ENCODE results near the gene SLC6A9.

GRCh38 chr1:44024031-44024902, 7.0 kb downstream of the SLC6A9 start:
- TF ChIP-seq CTCF (IDR thresholded peaks at IDR 0.05; ENCODE audit: insufficient read depth, low read length, poor library complexity, severe bottlenecking) (no peak), EZH2phosphoT487 (conservative IDR thresholded peaks at IDR 0.05; ENCODE audit: low read length) (no peak)

All from SU-DHL-6 (cell line).